BLaER1 treated with 17β-estradiol and CSF1 and Interleukin-3, amounts not matched to agents 10 nM and 100 nM (cell line): ENCODE results near the gene ACOT7.

Experiments
- H3K27ac ChIP-seq, 11 experiments: shearing (Covaris generic); formaldehyde crosslinking; 2 replicates each; pipeline ENCODE4 v1.8.1; 2022
- H3K27me3 ChIP-seq, 11 experiments: shearing (Covaris generic); formaldehyde crosslinking; 2 replicates each; pipeline ENCODE4 v1.8.1; 2022
- H3K36me3 ChIP-seq, 11 experiments: shearing (Covaris generic); formaldehyde crosslinking; 2 replicates each; pipeline ENCODE4 v1.8.1; 2022
- H3K4me1 ChIP-seq, 10 experiments: shearing (Covaris generic); formaldehyde crosslinking; 2 replicates each; pipeline ENCODE4 v1.8.1; 2022
- H3K4me2 ChIP-seq, 11 experiments: shearing (Covaris generic); formaldehyde crosslinking; 2 replicates each; pipeline ENCODE4 v1.8.1; 2022
- H3K4me3 ChIP-seq, 10 experiments: shearing (Covaris generic); formaldehyde crosslinking; 2 replicates each; pipeline ENCODE4 v1.8.1; 2022
- H3K9ac ChIP-seq, 11 experiments: shearing (Covaris generic); formaldehyde crosslinking; 2 replicates each; pipeline ENCODE4 v1.8.1; 2022
- H3K9me3 ChIP-seq, 11 experiments: shearing (Covaris generic); formaldehyde crosslinking; replicated peaks in 1 of 11; 2 replicates each; pipeline ENCODE4 v1.8.1; 2022
- H4K20me1 ChIP-seq, 11 experiments: shearing (Covaris generic); formaldehyde crosslinking; 2 replicates each; pipeline ENCODE4 v1.8.1; 2022
- Cebpa-rat ChIP-seq, 11 experiments: shearing (Covaris generic); IDR thresholded peaks; 2 replicates each; pipeline ENCODE4 v1.8.1; 2022

ACOT7 gene

GRCh38 chr1:6345460-6345859, 48.1 kb downstream of the ACOT7 start:
- Histone ChIP-seq H3K36me3 (peaks cover 0 to 27% (median 6%) of the 10 kb centered on the region in 11 experiments; a peak in 7 of 22 replicates), H4K20me1 (peaks cover 0 to 69% (median 23%) of the 10 kb centered on the region in 11 experiments; a peak in 15 of 22 replicates), H3K9ac (0 out of 22 replicates have a peak overlapping the region, but pooled peaks of 1 of the 11 experiments have one; percentile 34), H3K4me1 (peaks cover 29 to 68% (median 57%) of the 10 kb centered on the region in 10 experiments), H3K27me3 (no peaks in the 10 kb centered on the region), H3K27ac (no peak overlapping the region), H3K4me3 (no peak overlapping the region), H3K9me3 (no peaks in the 10 kb centered on the region), H3K4me2 (no peak overlapping the region)
- no peak for TF ChIP-seq Cebpa-rat (IDR thresholded peaks at IDR 0.05)

DNA sequence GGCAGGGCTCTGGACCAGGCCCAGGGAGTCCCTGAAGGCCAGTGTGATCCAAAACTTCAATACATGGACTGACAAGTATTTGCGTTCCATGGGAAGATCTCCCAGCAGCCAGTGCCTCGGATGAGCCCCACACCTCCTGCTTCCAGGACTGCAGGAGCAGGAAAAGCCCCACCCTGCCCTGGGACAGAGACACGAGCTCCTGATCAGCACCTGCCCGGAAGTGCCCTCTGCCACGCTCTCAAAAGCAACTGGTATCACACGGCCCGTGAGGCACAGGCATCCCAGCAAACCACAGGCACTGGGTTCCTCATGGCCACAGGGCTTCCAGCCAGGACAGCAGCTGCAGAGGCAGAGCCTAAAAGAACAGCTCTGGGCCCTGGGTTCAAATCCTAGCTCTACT, 48.6 kb downstream of the ACOT7 start:
- H3K27me3 ChIP-seq, result no peaks in the 10 kb centered on the region
- no peak overlapping the region for H3K4me3 ChIP-seq
- H3K27ac ChIP-seq, result no peak overlapping the region
- peaks cover 29 to 67% (median 54%) of the 10 kb centered on the region in 10 experiments for H3K4me1 ChIP-seq
- 0 out of 22 replicates have a peak overlapping the region, but pooled peaks of 3 of the 11 experiments have one; percentile 0 to 34 (median 14) for H3K9ac ChIP-seq
- H3K4me2 ChIP-seq, result no peak overlapping the region; a peak in 1 of 22 replicates
- no peak for TF ChIP-seq Cebpa-rat (IDR thresholded peaks at IDR 0.05)
- H3K9me3 ChIP-seq, result no peaks in the 10 kb centered on the region
- peaks cover 0 to 27% (median 6%) of the 10 kb centered on the region in 11 experiments; a peak in 7 of 22 replicates for H3K36me3 ChIP-seq
- H4K20me1 ChIP-seq, result peaks cover 0 to 64% (median 19%) of the 10 kb centered on the region in 11 experiments; a peak in 15 of 22 replicates

DNA sequence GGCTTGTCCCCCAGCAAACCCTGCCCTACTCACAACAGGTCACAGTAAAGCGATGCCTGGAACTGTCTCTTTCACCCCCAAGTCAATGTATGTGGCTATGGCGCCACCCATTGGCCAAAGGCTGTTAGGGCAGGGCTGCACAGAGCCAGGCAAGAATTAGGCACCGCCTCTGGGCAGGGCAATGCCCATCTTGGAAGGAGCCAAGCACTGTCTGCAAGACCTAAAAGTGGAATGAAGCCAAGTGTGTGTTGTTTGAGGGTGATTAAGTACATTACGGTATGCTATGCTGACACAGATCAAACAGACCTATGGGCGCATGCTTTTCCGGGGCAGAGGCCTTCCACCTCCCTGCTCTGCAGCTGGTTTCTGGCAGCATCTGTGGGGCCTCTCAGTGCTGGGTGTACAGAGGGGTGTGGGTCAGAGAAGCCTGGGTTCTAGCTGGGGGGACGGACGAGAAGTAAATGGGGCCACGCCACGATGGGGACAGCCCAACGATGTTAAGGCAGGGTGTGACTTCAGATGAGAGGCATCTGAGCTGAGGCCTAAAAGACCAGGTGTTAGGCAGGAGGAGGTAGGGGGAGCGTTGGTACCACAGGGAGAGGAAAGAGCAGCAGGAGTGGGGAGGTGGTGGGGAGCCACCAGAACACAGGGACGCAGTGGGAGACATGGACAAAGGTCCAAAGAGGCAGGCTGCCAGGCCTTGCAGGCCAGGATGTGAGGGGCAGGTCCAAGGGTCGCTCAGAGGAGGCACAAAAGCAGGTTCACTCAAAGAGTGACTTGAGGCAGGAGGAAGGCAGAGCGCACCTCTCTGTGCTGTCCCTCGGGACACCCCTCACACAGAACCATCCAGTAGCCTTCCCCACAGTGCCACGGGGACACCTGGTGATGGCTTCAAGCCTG, 49.8 kb downstream of the ACOT7 start:
- Histone ChIP-seq H3K9ac (peak overlapping the region in 3 of 11 experiments; percentile 0 to 36 (median 33); a peak in 3 of 22 replicates), H4K20me1 (peaks cover 0 to 56% (median 23%) of the 10 kb centered on the region in 11 experiments; a peak in 15 of 22 replicates), H3K9me3 (no peaks in the 10 kb centered on the region), H3K4me1 (peaks cover 25 to 63% (median 48%) of the 10 kb centered on the region in 10 experiments), H3K27me3 (no peaks in the 10 kb centered on the region), H3K27ac (no peak overlapping the region), H3K4me2 (peak overlapping the region in 6 of 11 experiments; percentile 26 to 65 (median 46); a peak in 8 of 22 replicates), H3K4me3 (no peak overlapping the region), H3K36me3 (peaks cover 0 to 31% (median 14%) of the 10 kb centered on the region in 11 experiments; a peak in 11 of 22 replicates)
- no peak for TF ChIP-seq Cebpa-rat (IDR thresholded peaks at IDR 0.05)

DNA sequence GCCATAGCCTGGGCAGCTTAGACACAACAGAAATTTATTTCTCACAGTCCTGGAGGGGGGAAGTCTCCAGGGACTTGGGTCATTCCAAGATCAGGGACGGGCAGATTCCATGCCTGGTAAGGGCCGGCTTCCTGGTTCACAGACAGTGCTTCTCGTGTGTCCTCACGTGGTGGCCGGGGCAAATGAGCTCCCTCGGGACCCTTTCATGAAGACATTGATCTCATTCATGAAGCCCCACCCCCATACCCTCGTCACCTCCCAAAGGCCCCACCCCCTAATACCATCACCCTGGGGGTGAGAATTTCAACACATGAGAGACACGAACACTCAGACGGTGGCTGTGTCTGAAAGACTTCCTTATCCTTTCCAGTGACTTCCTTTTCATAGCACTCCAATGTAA, 51.5 kb downstream of the ACOT7 start:
- H3K4me2 ChIP-seq, result peak overlapping the region; percentile 26 to 65 (median 50)
- no peak overlapping the region for H3K4me3 ChIP-seq
- H3K27me3 ChIP-seq, result no peaks in the 10 kb centered on the region

GRCh38 chr1:6338695-6339094, 54.9 kb downstream of the ACOT7 start:
- peak overlapping the region in 7 of 11 experiments; percentile 18 to 55 (median 39); a peak in 13 of 22 replicates for H3K4me2 ChIP-seq
- H3K27me3 ChIP-seq, result no peaks in the 10 kb centered on the region
- H3K9me3 ChIP-seq, result no peaks in the 10 kb centered on the region
- peaks cover 0 to 33% (median 13%) of the 10 kb centered on the region in 11 experiments; a peak in 11 of 22 replicates for H3K36me3 ChIP-seq
- H4K20me1 ChIP-seq, result peaks cover 0 to 46% (median 19%) of the 10 kb centered on the region in 11 experiments; a peak in 15 of 22 replicates
- peaks cover 14 to 77% (median 49%) of the 10 kb centered on the region in 10 experiments for H3K4me1 ChIP-seq
- no peak overlapping the region for H3K4me3 ChIP-seq
- TF ChIP-seq Cebpa-rat (IDR thresholded peaks at IDR 0.05), result no peak
- H3K27ac ChIP-seq, result no peak overlapping the region
- peak overlapping the region in 5 of 11 experiments; percentile 6 to 47 (median 23); a peak in 3 of 22 replicates for H3K9ac ChIP-seq

More for the DNA sequence above, 51.5 kb downstream of the ACOT7 start:
- Histone ChIP-seq H3K36me3 (peaks cover 0 to 39% (median 16%) of the 10 kb centered on the region in 11 experiments; a peak in 12 of 22 replicates), H3K9ac (peak overlapping the region in 5 of 11 experiments; percentile 0 to 35 (median 23); a peak in 3 of 22 replicates), H3K9me3 (no peaks in the 10 kb centered on the region), H3K4me1 (peaks cover 14 to 71% (median 48%) of the 10 kb centered on the region in 10 experiments), H4K20me1 (peaks cover 0 to 60% (median 23%) of the 10 kb centered on the region in 11 experiments; a peak in 15 of 22 replicates), H3K27ac (peak overlapping the region in 8 of 11 experiments; percentile 8 to 56 (median 30); a peak in 7 of 22 replicates)
- no peak for TF ChIP-seq Cebpa-rat (IDR thresholded peaks at IDR 0.05)

DNA sequence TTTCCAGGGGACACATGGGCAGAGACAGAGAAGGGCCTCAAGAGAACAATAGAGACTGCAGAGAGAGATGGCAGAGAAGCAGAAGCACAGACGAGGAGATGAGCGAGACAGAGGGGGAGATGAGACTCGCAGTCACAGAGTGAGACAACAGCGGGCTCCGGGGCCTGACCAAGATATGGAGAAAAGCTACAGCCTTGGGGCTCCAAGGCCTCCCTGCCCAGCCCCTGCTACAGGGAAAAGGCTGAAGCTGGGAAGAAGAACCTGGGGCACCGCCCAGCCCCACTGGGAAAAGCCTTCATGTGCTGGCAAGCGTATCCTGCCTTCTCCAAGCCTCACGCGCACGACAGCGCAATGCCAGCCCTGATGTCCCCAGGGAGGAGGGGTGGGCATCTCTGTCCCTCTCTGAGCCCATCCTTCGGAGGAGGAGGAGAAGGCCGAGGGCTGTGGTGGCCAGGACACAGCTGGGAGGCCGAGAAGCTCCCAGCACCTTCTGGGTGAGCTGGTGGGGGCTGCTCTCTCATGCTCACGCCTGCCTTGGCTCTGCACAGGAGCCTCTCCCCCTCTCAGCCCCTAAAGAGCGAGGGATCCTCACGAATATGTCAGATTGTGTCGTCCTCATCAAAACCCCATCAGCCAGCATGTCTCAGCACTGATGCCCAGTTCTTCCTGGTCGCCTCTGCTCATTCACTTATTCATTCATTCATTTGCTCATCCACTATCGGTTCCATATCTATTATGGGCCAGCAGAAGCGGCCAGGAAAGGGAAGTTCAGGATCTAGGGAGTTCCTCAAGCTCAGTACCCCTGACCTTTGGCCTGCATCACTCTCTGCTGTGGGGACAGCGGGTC, 56.6 kb downstream of the ACOT7 start:
- TF ChIP-seq Cebpa-rat (IDR thresholded peaks at IDR 0.05), result no peak
- Histone ChIP-seq H3K36me3 (peaks cover 0 to 46% (median 21%) of the 10 kb centered on the region in 11 experiments; a peak in 13 of 22 replicates), H3K9ac (peak overlapping the region in 5 of 11 experiments; percentile 2 to 37 (median 33); a peak in 5 of 22 replicates), H3K27ac (no peak overlapping the region; a peak in 1 of 22 replicates), H3K9me3 (no peaks in the 10 kb centered on the region), H4K20me1 (peaks cover 0 to 35% (median 8%) of the 10 kb centered on the region in 11 experiments; a peak in 9 of 22 replicates), H3K27me3 (no peaks in the 10 kb centered on the region), H3K4me1 (peaks cover 4 to 60% (median 33%) of the 10 kb centered on the region in 10 experiments), H3K4me3 (no peak overlapping the region), H3K4me2 (peak overlapping the region in 3 of 11 experiments; percentile 4 to 19 (median 9); a peak in 3 of 22 replicates)

- Histone ChIP-seq H3K27me3 (no peaks in the 10 kb centered on the region), H3K27ac (no peak overlapping the region), H3K4me2 (no peak overlapping the region; a peak in 2 of 22 replicates), H3K9me3 (no peaks in the 10 kb centered on the region), H4K20me1 (peaks cover 0 to 48% (median 8%) of the 10 kb centered on the region in 11 experiments; a peak in 10 of 22 replicates), H3K9ac (no peak overlapping the region), H3K4me3 (no peak overlapping the region), H3K36me3 (peaks cover 0 to 68% (median 39%) of the 10 kb centered on the region in 11 experiments; a peak in 15 of 22 replicates), H3K4me1 (peaks cover 0 to 57% (median 29%) of the 10 kb centered on the region in 10 experiments; a peak in 16 of 20 replicates)
- TF ChIP-seq Cebpa-rat (IDR thresholded peaks at IDR 0.05), result no peak
These were observed 59.1 kb downstream of the ACOT7 start for GRCh38 chr1:6334261-6334993.
